Activated T-helper 1 cell treated with Interleukin-2 at 50 U/mL for 16 hours (primary cell): ENCODE results near the gene NOTCH1.

Experiments
- DNase-seq: peaks from one replicate; pipeline ENCODE4 v3.0.0-alpha.2; 2020; ENCODE audit warnings: low read depth

Gene NOTCH1

DNA sequence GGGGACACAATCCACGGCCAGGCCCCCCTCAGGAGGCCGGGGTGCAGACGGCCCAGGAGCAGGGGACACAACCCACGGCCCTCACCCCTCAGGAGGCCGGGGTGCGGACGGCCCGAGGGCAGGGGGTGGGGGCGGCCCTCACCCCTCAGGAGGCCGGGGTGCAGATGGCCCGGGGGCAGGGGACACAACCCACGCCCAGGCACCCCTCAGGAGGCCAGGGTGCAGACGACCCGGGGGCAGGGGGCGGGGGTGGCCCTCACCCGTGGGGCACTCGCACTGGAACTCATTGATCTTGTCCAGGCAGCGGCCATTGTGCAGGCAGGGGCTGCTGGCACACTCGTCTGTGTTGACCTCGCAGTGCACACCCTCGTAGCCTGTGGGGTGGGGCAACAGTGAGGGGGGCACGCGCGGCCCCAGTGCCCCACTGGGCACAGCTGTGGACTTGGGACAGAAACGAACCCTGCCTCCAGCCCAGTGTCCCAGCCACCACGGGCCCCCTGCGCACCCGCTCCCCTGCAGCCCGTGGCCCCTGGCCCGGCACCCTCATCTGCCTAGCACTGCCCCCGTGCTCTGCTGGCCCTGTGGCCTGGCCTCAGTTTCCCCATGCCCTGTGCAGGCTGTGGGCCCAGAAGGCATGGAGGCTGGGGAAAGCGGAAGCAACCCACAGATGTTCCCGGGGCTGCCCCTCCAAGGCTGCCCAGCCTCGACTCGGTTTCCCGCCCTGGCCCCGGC, 28.7 kb downstream of the NOTCH1 start:
- DNase-seq = no peak

DNA sequence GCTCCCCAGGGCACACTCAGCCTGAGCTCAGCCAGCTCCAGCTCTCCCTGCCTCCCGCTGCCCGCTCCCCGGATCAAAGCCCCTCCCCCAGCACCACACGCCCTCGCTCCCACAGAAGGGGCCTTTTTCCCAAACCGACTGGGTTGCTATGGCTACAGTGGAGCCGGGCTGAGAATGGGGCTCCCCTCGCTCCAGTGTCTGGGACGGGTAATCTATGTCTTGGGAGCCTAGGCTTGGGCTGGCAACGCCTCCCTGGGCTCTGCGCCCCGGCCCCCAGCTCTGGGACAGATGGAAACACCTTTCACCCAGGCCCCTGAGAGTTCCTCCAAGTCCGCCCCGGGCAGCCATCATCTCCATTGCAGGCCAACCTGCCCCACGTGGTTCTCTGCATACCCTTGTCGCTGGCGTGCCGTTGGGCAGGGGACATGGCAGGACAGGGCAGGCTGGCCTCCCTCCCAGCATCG, 29.6 kb downstream of the NOTCH1 start:
- DNase-seq = no peak

DNA sequence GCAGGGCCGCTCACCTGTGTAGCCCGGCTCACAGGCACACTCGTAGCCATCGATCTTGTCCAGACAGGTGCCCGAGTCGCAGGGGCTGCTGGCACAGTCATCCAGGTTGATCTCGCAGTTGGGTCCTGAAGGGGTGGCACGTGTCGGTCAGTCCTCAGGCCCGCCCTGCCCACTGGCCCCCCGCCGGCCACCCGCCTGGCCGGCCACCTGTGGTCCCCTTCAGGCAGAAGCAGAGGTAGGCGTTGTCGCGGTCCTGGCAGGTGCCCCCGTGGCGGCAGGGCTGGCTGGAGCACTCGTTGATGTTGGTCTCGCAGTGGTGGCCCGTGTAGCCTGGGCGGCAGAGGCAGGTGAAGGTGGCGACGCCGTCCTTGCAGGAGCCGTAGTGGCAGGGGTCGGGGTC, 30.6 kb downstream of the NOTCH1 start:
- no peak for DNase-seq

DNA sequence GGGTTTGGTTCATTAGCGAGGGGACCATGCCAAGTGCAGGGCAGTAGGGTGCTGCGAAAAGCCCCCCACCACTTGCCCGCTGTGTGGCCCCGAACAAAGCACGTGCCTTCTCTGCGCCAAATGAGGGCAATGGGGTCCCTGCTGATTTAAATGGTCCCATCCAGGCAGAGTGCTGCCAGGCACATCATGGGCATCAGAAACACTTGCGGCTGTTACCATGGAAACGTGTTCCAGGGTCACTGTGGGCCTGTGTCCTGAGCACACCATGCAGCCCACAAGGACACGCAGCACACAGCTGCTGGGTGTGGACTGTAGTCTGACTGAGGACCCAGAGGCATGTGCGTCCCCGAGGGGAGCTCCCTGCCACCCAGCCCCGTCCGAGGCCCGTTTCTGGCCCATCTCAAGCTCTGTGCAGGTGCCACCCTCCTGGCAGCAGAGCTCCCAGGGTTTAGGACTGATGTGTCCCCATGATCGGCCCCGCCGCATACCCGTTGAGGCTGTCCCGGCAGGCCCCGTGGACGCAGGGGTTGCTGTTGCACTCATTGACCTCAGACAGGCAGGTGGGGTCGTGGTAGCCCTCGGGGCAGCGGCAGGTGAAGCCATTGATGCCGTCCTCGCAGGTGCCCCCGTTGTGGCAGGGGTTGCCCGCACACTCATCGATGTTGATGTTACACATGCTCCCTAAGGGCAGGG, 31.7 kb downstream of the NOTCH1 start:
- no peak for DNase-seq

DNA sequence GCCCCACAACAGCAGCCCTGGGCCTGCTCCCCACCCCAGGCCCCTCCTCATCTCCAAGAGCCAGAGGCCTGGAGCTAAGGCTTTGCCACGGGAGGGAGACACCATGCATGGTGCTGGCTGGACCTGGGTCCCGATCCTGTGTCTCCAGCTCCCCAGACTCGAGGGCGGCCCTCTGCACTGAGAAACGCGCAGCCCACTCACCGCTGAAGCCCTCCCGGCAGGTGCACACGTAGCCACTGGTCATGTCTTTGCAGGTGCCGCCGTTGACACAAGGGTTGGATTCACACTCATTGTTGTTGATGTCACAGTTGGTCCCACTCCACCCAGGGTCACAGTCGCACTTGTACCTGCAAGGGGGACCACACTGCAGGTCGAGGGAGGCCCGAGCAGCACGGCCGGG, 32.7 kb downstream of the NOTCH1 start:
- DNase-seq = no peak

DNA sequence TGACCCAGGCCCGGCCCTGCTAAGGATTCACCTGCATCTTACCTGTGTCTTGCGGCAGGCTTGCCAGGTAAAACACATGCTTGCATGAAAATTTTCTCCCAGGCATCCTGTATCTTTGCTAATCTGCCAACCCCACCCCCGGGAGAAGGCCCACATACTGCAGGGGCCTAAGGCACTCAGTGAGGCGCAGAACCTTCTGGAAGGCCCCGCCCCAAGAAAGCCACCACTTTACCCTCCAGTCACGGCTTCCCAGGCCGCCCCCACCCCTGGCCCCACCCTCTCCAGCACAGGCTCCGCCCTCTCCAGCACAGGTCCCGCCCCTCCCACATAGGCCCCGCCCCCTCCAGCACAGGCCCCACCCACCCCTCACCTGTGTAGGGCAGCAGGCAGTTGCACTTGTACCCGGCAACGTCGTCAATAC, 33.2 kb downstream of the NOTCH1 start:
- peak; percentile 13 for DNase-seq

DNA sequence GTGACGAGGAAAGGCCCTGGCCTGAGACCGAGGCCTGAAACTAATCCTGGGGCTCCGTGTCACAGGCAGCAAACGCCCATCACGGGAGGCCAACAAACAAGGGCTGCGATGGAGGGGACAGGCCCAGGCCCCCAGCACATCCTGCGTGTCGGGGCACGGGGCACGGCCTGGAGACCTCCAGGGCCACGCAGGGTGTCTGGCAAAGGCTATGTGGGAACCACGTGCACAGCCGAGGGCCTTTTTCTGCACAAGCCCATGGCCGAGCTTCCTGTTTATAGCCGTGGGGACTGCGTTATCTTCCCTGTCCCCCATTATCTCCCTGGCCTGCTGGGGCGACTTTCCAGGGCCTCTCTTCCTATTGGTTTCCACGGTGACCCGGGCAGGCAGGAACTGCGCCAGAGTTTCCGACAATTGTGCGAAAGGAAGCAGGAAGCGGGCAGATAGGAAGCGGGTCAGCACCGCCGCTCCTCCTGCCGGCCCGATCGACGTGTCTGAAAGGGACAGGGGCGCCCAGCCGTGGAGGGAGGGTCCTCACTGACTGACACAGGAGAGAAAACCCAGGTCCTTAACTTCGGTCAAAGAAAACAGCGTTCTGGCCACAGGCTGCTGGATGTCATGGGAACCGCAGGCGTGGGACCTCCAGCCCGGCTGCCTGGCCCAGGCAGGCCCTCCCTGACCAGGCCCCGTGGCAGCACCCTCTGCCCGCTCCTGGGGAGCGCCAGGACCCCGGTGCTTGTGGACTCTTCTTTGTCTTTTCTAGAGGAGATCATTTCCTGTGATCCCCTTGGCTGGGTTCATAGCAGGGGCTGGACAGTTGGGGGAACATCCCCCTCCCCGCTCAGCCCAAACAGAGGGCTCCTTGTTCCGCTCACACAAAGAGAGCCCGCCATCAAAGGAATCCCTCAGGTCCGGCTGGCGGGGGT, 33.9 kb downstream of the NOTCH1 start:
- DNase-seq = no peak

DNA sequence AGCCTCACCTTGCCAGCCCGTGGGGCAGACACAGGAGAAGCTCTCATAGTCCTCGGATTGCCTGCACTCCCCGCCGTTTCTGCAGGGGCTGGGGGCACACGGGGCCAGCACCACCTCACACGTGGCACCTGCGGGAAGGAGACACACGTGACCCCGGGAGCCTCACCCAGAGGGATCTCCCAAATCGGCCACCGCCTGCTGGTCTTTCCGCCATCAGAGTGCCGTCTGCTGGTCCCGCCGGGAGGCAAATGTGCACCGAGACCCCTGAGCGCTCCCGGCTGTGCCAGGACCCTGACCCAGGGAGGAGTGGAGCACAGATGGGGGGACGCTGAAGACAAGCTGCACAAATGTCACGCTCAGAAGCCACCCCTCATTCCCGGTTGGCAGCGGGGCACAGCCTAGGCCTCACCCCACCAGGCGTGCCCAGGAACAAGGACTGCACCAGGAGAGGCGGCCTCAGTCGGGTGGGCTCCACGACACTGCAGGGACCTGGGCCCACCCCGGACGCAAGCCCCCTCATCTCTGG, 34.6 kb downstream of the NOTCH1 start:
- DNase-seq = no peak

DNA sequence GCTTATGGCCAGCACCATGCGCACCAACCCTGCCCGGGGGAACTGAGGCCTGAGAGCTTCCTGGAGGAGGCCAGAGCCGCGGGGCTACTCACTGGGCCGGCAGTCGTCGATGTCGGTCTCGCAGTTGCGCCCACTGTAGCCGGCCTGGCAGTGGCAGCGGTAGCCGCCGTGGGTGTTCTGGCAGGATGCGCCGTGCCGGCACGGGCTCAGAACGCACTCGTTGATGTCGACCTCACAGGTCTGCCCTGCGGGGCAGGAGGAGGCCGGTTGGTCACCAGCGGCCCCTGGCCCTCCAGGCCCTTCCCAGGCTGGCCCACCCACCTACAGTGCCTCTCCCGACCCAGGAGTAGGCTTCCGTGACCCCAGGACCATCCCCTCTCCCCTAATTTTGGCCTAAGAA, 35.3 kb downstream of the NOTCH1 start:
- DNase-seq = no peak

DNA sequence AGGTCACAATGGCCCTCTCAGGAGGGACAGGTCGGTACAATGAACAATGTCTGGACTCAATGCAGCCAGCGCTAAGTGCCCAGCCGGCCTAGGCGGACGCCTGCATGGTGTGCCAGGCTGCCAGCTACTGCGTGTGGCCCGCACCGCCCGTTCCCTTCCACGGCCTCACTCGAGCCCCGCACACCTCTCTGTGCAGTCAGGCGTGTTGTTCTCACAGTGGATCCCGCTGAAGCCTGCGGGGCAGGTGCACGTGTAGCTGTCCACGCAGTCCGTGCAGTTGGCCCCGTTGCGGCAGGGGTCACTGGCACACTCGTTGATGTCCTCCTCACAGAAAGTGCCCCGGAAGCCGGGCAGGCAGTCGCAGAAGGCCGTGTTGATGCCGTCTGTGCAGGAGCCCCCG, 36.3 kb downstream of the NOTCH1 start:
- DNase-seq = no peak

DNA sequence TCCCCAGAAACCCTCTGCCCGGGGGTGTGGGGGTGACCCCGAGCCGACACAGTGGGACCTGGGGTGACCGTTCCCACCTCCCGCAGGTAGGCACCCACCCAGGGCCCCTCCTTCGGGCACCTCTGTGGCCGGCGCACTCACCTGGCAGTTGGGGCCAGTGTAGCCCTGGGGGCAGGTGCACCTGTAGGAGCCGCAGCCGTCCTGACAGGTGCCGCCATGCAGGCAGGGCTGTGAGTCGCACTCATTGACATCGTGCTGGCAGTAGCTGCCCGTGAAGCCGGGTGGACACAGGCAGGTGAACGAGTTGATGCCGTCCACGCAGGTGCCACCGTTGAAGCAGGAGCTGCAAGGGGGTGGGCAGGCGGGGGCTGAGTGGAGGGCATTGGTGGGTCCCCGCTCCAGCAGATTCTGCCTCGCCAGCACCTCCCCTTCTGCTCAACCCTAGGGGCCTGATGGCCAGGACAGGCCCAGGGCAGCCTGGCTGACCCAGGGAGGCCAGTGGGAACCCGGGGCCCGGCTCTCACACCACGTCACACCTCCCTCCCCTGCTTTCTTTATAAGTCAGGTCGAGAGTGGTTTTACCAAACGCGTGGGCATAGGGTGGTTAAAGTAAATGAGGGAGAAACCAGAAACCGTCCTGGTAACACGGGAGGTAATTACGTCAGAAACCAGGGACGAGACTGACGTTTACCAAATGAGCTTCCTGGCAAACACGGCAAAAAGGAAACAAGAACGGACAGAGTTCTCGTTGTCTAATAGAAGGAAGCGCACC, 36.9 kb downstream of the NOTCH1 start:
- DNase-seq = no peak

DNA sequence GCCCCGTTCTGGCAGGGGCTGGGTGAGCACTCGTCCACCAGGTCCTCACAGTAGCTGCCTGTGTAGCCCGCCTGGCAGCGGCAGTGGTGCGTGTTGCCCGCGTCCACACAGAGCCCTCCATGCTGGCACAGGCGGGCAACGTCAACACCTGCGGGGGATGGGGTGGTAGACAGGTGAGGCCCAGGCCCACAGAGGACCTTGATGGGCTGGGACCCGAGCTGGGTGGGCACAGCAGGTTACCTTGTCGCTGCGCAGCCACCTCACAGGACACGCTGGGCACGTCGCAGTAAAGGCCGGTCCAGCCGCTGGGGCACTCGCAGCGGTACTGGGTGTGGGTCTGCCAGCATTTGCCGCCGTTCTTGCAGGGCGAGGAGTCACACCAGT, 37.9 kb downstream of the NOTCH1 start:
- DNase-seq = no peak

DNA sequence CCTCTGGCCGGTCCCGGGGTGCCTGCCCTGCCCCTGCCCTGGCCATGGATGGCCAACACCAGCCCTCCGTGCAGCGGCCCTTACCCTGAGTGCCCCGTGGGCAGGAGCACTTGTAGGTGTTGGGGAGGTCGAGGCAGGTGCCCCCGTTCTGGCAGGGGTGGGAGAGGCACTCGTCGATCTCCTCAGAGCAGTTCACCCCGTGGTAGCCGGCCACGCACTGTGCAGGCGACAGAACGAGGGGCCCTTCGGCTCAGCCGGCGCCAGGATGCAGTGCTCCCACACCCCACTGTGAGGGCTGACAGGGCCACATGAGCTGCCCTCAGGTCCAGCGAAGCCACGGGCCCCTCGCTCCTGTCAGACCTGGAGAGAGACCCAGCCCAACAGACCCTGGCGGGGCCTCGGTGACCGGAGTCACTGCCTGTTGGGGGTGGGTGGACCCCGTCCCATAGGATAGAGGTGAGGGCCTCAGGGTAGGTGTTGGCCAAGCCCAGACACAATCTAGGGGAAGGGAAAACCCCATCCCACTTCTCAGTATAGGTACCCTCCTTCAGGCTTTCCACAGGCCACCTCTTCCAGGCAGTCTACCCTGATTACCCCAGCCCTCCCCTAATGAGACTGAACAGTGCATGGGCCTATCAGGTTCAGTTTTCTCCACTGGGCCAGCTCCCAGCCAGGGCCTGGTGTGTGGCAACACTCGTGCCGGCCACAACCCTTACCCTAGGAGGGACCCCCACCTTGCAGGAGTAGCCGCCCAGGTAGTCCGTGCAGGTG, 38.4 kb downstream of the NOTCH1 start:
- no peak for DNase-seq

DNA sequence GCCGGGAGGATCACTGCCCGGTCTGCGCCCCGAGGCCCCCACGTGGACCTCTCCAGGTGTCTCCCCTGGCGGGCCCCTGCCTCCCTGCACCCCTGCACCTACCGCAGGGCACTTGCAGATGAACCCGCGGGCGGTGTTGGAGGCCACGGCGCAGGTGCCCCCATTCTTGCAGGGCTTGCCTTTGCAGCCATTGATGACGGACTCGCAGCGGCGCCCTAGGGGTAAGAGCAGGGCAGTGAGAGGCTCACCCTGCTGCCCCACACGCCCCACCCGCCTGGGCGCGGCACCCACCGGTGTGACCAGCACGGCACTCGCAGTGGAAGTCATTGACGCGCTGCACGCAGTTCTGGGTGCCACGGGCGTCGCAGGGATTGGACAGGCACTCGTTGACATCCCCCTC, 39.4 kb downstream of the NOTCH1 start:
- no peak for DNase-seq

DNA sequence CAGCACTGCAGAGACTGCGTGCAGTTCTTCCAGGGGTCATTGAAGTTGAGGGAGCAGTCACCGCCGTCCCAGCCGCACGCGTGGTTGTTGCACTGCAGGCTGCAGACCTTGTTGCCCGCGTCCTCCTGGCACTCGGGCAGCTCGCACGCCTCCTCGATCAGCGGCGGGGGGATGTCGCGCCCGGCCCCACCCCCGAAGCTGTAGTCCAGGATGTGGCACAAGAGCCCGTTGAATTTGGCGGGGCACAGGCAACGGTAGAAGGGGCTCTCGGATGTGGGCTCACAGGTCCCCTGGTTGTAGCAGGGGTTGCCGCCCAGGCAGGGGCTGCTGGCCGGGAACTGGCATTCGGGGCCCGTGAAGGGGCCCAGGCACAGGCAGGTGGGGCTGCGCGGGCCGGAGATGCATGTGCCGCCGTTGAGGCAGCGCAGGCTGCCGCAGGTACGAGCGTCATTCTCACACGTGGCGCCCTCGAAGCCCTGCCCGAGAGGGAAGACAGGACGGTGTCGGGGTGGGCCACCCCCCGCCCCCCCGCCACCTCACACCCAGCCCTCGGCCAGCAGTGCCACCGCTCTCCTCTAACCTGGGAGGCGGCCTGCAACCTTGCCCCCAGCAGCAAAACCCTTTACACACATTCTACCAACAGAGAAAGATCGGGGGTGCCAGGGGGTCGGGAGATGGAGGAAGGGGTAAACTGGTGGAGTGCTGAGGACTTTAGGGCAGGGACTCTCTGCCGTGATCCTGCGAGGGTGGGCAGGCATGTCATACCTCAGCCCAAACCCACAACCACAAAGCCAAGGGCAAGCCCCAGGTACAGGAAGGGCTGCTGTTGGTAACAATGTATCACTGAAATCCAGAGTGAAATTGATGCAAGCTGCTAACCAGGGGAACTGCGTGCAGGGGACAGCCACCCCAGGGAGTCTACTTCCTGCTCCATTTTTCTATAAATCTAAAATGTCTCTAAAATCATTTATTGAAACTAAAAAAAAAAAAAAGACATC, 40.1 kb downstream of the NOTCH1 start:
- no peak for DNase-seq

DNA sequence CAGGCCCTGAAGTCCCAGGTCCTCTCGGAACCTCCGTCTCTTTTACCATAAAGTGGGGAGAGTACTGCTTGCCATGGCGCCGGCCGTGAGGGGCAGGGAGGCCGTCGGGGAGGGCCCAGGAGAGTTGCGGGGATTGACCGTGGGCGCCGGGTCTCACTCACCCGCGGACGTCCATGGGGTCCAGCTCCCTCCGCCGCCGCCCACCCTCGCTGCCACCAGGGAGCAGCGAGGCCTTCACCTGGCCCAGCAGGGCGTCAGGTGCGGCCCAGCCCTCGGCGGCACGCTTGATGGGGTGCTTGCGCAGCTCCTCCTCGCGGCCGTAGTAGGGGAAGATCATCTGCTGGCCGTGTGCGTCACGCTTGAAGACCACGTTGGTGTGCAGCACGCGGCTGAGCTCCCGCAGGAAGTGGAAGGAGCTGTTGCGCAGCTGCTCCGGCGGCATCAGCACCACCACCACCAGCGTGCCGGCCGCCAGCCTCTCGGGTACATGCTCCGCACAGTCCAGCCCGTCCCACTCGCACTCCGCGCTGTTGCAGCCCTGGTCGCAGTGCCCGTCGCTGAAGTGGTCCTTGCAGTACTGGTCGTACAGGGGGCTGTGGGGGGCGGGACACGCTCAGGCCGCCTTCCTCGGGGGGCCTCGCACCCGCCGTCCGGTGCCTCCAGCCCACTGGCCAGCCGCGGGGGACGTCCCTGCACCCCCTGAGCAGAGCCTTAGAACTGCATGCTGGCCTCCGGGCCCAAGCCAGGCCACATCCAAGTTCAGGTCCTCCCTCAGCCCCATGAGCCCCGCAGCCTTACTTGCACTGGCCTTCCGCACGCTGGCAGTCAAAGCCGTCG, 41.1 kb downstream of the NOTCH1 start:
- no peak for DNase-seq

DNA sequence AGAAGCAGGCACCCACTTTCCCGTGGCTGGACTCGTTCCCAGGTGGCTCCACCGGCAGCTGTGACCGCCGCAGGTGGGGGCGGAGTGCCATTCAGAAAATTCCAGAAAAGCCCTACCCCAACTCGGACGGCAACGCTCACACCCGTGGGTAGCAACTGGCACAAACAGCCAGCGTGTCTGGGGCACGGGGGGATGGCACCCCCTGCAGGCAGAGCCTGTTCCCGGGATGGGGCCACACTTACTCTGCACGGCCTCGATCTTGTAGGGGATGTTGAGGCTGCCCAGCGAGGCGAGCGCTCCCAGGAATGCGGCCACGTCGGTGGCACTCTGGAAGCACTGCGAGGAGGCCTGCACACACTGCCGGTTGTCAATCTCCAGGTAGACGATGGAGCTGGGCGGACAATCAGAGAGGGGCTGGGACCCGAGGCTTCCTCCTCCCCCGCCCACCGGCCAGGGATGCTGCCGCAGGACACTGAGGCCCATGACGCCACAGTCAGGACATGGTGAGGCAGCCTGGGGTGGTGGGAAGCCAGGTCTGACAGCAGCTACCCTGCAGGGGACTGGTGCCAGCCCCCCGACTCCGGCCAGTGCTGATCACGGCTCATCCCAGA, 42.8 kb downstream of the NOTCH1 start:
- DNase-seq = no peak

DNA sequence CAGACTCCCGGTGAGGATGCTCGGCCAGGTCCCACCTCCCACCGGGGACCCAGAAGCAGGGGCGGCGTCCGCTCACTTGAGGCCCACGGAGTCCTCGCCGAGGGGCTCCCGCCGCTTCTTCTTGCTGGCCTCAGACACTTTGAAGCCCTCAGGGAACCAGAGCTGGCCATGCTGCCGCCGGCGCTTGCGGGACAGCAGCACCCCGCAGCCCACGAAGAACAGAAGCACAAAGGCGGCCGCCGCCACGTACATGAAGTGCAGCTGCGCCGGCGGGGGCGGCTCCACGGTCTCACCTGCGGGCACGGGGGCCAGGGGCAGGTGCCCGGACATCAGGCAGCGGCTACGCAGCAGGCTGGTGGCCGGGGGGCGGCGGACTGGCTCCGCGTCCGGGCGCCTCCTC, 43.7 kb downstream of the NOTCH1 start:
- no peak for DNase-seq
